GM19463 (cell line): ENCODE results near the gene SLC2A10.
"Not testable (repeated sequence)": the region's sequence is repeated elsewhere in the genome, so short reads cannot be mapped to it uniquely, and the experiment has no call there.

Experiments
- ATAC-seq: cut with Tn5 transposase; IDR thresholded peaks from one replicate; pipeline ENCODE4 v1.9.1; 2021; ENCODE audit warnings: mild to moderate bottlenecking, moderate library complexity; ENCODE audit not compliant: unreplicated experiment

SLC2A10 gene

DNA sequence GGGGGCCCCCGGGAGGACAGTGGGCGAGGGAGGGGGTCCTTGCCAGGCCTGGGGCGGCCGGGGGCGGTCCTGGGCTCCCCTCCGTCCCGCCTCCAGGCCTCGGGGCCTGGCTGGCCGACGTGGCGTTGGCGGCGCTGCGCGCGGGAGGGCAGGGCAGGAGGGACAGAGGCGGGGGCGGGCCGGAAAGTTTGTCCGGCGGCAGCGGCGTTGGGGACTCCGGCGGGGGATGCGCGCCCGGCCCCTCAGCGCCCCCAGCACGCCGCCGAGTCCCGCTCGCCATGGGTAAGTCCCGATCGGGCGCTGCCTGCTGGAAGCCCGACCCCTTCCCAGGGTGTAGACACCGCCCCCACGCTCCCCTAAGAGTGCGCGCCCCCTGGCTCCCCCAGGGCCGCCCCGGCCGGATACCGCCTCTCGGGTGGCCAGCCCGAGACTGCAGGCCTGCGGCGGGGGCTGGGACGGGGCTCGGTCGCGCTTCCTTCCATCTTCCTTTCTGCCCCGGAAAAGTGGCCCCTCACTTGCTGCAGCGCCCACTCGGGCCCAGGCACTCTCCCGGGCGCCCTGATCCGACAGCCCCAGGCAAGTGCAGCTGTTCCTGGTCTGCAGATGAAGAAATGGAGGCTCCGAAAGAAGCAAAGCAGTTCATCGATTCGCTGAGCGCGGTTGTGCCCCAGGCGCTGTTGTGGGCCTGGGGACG, at the start of gene SLC2A10:
TSS of gene SLC2A10 (plus strand) at position 191 of the 694 bp plus-strand sequence. CDS start at position 279, 88 bp downstream.
- no peak for ATAC-seq

- no peak for ATAC-seq
Measured at GRCh38 chr20:46660487-46660886, 49.0 kb upstream of the SLC2A10 start.

GRCh38 chr20:46661659-46662058, 47.8 kb upstream of the SLC2A10 start:
- no peak for ATAC-seq

- ATAC-seq: no peak
Measured at GRCh38 chr20:46663531-46663930, 45.9 kb upstream of the SLC2A10 start.

- ATAC-seq: no peak
Measured at GRCh38 chr20:46665602-46666001, 43.8 kb upstream of the SLC2A10 start.

DNA sequence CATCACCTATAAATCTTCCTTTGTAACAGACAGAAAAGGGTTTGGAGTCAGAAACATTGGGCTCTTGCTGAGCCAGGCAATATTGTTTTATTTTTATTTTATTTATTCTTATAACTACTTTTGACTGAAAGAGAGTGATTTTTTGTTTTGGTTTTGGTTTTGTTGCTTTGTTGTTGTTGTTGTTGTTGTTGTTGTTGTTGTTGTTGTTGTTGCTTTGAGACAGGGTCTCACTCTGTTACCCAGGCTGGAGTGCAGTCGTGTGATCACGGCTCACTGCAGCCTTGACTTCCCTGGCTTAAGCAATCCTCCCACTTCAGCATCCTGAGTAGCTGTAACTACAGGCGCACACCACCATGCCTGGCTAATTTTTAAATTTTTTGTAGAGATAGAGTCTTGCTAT, 43.1 kb upstream of the SLC2A10 start:
- no peak for ATAC-seq

GRCh38 chr20:46666818-46667515, 42.5 kb upstream of the SLC2A10 start:
- ATAC-seq: no peak

- no peak for ATAC-seq
Measured at GRCh38 chr20:46670228-46670584, 39.2 kb upstream of the SLC2A10 start.

DNA sequence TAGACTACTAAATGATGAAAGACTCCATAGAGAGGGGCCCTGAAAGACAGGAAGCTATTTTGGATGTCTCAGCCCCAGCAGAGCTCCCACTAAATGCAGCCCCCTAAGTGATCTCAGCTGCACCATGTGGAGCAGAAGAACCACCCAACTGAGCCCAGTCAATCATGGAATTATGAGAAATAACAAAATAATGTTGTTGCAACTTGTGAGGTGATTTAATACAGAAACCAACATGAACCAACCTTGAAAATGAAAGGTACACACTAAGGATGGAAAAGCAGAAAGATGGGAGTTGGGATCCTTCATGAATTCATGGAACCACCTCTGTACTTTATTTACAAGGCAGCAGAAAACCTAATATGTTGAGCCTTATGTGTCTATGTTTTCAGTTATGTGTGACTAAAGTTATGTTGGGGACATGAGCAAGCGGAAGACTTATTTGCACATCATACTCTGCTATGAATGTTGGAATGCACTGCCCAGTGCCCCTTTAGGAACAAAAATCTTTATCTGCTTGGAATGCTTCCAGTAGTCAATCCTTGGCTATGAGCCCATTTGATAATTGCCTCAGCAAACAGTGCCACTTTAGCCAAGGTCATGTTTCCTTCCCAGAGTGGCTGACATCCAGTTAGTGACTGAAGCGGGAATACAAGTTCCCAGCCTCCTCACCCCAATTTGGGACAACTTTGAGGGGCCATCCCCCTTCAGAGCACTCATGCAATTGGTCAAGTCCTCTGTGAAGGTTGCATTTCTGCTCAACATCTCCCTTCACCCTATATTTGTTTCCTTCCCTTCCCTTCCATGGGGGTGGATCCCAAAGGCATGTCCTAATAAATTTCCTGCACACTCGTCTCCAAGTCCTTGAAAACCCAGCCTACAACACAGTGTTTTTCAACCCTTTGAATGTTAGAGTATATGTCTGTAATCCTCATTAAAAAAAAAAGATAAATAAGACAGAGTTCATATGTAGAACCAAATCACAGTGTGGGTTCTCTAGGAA, 38.6 kb upstream of the SLC2A10 start:
- ATAC-seq: no peak

GRCh38 chr20:46671866-46672542, 37.4 kb upstream of the SLC2A10 start:
- no peak for ATAC-seq

- ATAC-seq: no peak
Measured at GRCh38 chr20:46672543-46673148, 36.8 kb upstream of the SLC2A10 start.

GRCh38 chr20:46673394-46674252, 35.8 kb upstream of the SLC2A10 start:
- no peak for ATAC-seq

GRCh38 chr20:46674253-46675083, 35.0 kb upstream of the SLC2A10 start:
- no peak for ATAC-seq

- not testable (repeated sequence) for ATAC-seq
Measured at GRCh38 chr20:46676649-46677316, 32.7 kb upstream of the SLC2A10 start.

- no peak for ATAC-seq
Measured at GRCh38 chr20:46677608-46678007, 31.8 kb upstream of the SLC2A10 start.

- ATAC-seq: no peak
Measured at GRCh38 chr20:46678516-46678915, 30.9 kb upstream of the SLC2A10 start.

GRCh38 chr20:46680684-46681031, 28.8 kb upstream of the SLC2A10 start:
- ATAC-seq: no peak
